Thymus (tissue), 11 donors: Measurements from ENCODE around the gene GAMT. TPM values are rescaled to one million over a fixed set of nuclear protein-coding genes. Genes with fewer than 3 reads are reported as not detected.

Experiments used
- DNase-seq, 9 donors: peaks; one replicate each; pipeline ENCODE4 v3.0.0-alpha.2; 2013; ENCODE audit warnings: low spot score in 9 of 9, low read depth in 6 of 9, missing footprints in 1 of 9
- H3K27ac ChIP-seq, 2 donors: one replicate each; pipeline ENCODE4 v1.5.1; 2013; ENCODE audit warnings: control low read depth in 1 of 2, low read depth in 1 of 2, low read length in 1 of 2, mild to moderate bottlenecking in 1 of 2, moderate library complexity in 1 of 2
- H3K27me3 ChIP-seq, 2 donors: one replicate each; pipeline ENCODE4 v1.5.1; 2013; ENCODE audit warnings: low read length in 1 of 2; ENCODE audit not compliant: control insufficient read depth in 2 of 2, insufficient read depth in 1 of 2
- H3K36me3 ChIP-seq, 2 donors: one replicate each; pipeline ENCODE4 v1.5.1; 2013; ENCODE audit warnings: low read length in 1 of 2, mild to moderate bottlenecking in 1 of 2, moderate library complexity in 1 of 2; ENCODE audit not compliant: control insufficient read depth in 2 of 2, insufficient read depth in 2 of 2
- H3K4me1 ChIP-seq, 2 donors: one replicate each; pipeline ENCODE4 v1.5.1; 2013; ENCODE audit warnings: low read length in 2 of 2; ENCODE audit not compliant: control insufficient read depth in 2 of 2, insufficient read depth in 2 of 2
- H3K4me3 ChIP-seq, 2 donors: one replicate each; pipeline ENCODE4 v1.5.1; 2013; ENCODE audit warnings: low read length in 2 of 2, control low read depth in 1 of 2, mild to moderate bottlenecking in 1 of 2
- H3K9me3 ChIP-seq, 2 donors: one replicate each; pipeline ENCODE4 v1.5.1; 2013; ENCODE audit warnings: low read length in 1 of 2, mild to moderate bottlenecking in 1 of 2; ENCODE audit not compliant: control insufficient read depth in 2 of 2, insufficient read depth in 1 of 2
- WGBS: extraction: QIAGEN DNeasy Blood & Tissue Kit; methylation state at CpG from one replicate; pipeline ENCODE4 v1.1.7; 2013; 5-methylcytosine and 5-hydroxymethylcytosine counted together
- polyA plus RNA-seq: library from polyadenylated mRNA; stranded (reverse); fragments of 200-250 nt; gene quantifications from one replicate; pipeline ENCODE4 v1.2.3, GENCODE V29; 2013
- total RNA-seq: library from RNA; stranded (reverse); fragments of 120-200 nt; gene quantifications from one replicate; pipeline ENCODE4 v1.2.4, GENCODE V29; 2013
- donor health status: healthy.

Gene GAMT
- total and polyA plus RNA-seq, 2 donors = 19.1 to 27.7 TPM

DNA sequence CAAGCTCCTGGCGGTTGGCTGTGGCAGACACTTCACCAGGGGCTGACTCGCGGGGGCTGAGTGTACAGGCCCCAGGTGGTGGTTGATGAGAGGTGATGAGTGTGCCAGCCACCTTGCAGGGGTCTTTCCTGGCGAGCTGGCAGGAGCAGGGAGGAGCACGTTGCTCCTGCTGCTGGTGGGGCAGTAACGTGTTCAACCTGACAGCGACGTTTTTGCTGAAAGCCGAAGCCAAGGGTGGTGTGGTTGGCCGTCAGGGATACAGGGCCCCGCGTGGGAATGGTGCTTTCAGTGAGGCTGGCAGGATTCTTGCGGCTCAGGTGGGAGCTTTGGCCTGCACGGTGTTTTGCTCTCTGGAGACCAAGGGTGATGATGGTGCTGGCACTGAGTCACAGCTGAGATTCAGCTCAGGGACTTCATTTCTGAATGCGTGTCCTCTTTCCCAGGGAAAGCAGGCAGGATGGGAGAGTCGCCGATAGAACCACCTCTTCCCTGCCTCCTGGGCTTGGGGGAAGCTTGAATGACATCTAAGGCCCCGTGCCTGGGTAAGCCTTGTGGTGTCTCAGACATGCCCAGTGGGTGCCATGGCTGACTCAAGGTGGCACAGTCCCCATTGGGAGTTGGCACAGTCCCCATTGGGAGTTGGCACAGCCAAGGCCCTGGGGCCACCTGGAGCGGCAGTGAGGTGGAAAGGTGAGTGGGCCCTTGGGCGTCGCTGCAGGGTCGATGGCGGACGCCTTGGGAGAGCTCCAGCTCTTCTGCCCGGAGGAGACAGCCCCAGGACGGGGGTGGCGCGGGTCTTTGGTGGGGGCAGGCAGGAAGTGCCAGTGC is 14.9 kb upstream of the GAMT start:
- H3K4me3 ChIP-seq = no peak overlapping the region
- peaks cover 0 to 22% of the 10 kb centered on the region in 2 donors for H3K4me1 ChIP-seq
- WGBS = 93% methylated on average over 28 of the region's 28 CpGs
- peaks cover 68 to 76% of the 10 kb centered on the region in 2 donors for H3K36me3 ChIP-seq
- peak overlapping the region in 1 of 2 donors; percentile 80 for H3K27ac ChIP-seq
- no peaks in the 10 kb centered on the region for H3K27me3 ChIP-seq
- H3K9me3 ChIP-seq = no peaks in the 10 kb centered on the region
- no peak for DNase-seq

DNA sequence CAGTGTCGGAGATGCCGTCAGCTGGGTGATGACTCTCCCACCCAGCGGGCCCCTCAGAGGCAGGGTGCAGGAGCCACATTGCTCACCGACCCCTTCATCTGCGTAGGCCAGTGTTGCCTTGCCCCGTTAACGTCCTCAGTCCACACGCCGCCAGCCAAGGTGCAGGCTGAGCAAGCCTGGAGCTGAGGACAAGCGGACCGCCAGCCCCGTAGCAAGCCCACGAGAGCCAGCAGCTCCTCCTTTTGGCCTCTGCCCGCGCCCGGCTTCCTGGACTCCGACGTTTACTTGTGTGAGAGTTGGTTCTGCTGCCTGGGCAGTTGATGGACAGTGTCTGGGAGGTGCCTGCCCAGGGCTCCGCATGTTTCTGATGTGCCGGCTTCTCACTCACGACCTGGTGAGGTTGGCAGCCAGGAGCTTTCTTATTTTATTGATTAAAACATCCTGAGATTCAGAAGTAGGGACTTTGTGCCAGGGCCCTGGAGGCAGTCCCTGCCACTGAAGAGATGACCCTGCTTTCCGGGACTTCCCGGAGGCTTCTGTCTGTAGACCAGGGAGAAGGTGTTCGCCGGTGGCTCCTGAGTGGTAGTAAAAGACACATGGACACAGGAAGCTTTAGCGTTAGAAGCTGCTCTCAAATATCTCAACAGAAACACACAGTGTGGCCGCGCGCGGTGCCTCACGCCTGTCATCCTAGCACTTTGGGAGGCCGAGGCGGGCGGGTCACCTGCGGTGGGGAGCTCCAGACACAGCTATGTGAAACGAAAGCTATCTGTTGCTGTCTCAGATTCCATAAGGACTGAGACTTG is 11.9 kb upstream of the GAMT start:
- Histone ChIP-seq H3K9me3 (no peaks in the 10 kb centered on the region), H3K4me3 (no peak overlapping the region), H3K36me3 (peaks cover 45 to 69% of the 10 kb centered on the region in 2 donors), H3K4me1 (peaks cover 14 to 49% of the 10 kb centered on the region in 2 donors), H3K27me3 (no peaks in the 10 kb centered on the region), H3K27ac (no peak overlapping the region)
- DNase-seq = no peak
- whole genome bisulfite sequencing = 91% methylated on average over 36 of the region's 36 CpGs

DNA sequence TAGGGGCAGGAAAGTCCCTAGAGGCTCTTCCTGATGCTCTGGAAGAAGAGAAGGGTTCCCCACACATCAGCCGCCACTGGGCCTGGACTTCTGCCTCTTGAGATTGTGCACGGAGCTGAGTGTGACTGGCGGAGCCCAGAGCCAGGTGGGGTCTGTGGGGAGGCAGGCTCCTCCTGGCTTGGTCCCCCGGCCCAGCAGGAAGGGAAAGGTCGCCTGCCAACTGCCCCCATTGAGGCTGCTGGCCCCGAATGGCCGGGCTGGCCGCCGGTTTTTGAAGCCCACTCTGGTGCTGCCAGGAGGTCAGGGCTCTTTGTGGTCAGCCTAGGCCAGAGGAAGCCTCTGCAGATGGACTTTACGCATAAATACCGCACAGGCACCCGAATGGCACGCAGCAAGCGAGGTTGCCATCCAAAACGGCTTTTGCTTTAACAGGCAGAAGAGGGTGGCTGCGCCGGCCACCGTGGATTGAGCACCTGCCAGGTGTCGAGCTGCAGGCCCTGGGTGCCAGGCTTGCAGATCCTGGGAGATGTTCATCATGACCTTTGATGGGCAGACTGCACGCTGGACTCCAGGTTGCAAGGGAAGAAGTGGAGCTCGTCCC is 11.1 kb upstream of the GAMT start:
- no peak overlapping the region for H3K4me3 ChIP-seq

DNA sequence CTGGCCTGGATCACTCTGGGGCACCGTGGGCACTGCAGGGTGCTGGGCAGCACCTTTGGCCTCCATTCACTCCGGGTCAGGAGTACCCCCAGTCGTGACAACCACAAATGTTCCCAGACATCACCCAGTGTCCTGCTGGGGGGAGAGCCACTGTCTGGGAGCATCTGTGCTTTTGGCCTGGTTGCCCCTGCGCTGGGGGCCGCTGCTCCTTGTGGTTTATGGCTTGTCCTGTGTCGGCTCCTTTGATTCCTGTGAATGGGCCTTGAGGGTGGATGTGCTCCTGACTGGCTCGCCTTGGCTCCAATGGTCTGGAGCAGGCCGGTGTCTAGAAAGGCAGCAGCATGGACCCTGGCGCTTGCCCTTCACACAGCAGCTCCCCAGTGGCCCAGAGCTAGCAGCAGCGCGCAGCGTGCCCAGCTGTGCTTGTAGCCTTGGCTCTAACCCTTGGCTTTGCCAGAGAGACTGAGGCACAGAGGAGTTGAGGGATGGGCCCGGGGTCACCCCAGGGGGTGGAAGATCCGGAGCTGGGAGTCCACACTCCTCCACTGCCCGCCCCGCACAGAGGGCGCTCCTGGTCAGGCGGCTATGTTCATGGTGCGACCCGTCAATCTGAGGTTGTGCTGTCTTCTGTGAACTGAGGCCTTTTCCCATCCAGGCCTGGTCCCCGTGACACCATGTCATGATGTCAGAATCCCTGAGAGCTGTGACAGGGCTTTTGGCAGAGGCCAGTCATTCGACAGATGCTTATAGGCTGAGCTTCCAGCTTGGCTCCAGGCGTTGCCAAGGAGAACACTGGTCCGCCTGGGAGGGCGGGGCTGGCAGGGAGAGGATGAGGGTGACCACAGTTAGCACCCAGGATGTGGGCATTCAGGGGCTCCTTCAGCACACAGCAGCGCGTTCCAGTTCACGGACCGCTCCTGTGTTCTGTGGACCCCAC is 10.2 kb upstream of the GAMT start:
- no peak overlapping the region for H3K27ac ChIP-seq

More for the DNA sequence above, 11.1 kb upstream of the GAMT start:
- Histone ChIP-seq H3K4me1 (peaks cover 14 to 49% of the 10 kb centered on the region in 2 donors), H3K27me3 (no peaks in the 10 kb centered on the region), H3K9me3 (no peaks in the 10 kb centered on the region), H3K27ac (no peak overlapping the region), H3K36me3 (peaks cover 38 to 61% of the 10 kb centered on the region in 2 donors)
- DNase-seq = no peak
- 91% methylated on average over 21 of the region's 21 CpGs for WGBS

DNA sequence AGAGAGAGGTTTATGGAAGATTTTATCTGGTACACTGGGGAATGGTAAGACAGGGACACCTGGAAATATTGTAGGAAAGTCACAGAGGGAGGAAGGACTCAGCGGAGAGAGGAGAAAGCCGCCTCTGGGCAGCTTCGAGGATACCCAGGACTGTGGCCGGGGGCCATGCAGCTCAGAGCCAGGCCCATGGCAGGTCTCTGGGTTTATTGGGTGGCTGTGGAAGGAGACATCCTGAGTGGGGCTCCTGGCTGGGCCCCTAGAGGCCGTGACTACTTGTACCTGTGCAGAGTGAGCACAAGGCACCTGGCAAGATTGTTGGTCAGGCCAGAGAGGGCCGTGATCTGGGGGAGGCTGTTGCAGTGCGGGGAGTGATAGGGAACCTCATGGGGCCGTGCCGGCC is 9.4 kb upstream of the GAMT start:
- WGBS = 94% methylated on average over 9 of the region's 9 CpGs
- Histone ChIP-seq H3K27me3 (no peaks in the 10 kb centered on the region), H3K4me3 (no peak overlapping the region), H3K9me3 (no peaks in the 10 kb centered on the region), H3K36me3 (peaks cover 23 to 46% of the 10 kb centered on the region in 2 donors), H3K4me1 (peaks cover 14 to 48% of the 10 kb centered on the region in 2 donors), H3K27ac (no peak overlapping the region)
- DNase-seq = no peak

More for the DNA sequence above, 10.2 kb upstream of the GAMT start:
- WGBS = 94% methylated on average over 29 of the region's 29 CpGs
- Histone ChIP-seq H3K9me3 (no peaks in the 10 kb centered on the region), H3K36me3 (peaks cover 31 to 52% of the 10 kb centered on the region in 2 donors), H3K4me1 (peaks cover 14 to 51% of the 10 kb centered on the region in 2 donors), H3K27me3 (no peaks in the 10 kb centered on the region), H3K4me3 (no peak overlapping the region)
- no peak for DNase-seq

DNA sequence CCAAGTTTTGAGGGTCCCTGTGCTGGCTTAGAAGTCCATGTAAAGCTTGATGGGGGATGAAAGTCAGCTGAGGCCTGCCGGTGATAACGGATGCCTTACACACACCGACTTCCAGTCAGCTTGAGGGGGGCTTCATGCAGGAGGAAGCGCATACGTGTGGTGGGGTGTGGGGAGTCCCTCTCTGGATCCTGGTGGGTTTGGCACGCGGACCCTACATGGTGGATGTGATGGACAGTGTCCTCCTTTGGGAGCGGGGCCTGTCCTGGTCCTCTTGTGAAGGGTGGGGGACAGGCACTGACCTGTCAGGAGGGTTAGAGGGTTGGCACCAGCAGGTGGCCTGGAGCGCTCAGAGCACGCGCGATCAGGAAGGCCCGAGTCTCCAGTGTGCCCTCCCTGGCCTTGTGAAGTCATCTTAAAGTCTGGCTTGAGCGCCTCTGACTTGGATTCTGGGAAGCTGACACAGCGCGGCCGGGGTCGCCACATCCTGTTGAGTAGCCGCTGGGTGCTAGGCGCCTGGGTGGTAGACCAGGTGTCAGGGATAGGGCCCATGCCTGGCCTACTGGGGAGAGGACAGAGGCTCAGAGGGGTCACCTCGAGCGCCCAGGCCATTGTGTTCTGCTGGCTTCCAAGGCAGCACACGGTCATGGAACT is 8.9 kb upstream of the GAMT start:
- H3K27ac ChIP-seq = no peak overlapping the region
- H3K27me3 ChIP-seq = no peaks in the 10 kb centered on the region
- H3K36me3 ChIP-seq = peaks cover 23 to 44% of the 10 kb centered on the region in 2 donors
- H3K4me3 ChIP-seq = no peak overlapping the region
- DNase-seq = no peak
- whole genome bisulfite sequencing = 94% methylated on average over 23 of the region's 23 CpGs
- no peaks in the 10 kb centered on the region for H3K9me3 ChIP-seq
- peaks cover 14 to 43% of the 10 kb centered on the region in 2 donors for H3K4me1 ChIP-seq

DNA sequence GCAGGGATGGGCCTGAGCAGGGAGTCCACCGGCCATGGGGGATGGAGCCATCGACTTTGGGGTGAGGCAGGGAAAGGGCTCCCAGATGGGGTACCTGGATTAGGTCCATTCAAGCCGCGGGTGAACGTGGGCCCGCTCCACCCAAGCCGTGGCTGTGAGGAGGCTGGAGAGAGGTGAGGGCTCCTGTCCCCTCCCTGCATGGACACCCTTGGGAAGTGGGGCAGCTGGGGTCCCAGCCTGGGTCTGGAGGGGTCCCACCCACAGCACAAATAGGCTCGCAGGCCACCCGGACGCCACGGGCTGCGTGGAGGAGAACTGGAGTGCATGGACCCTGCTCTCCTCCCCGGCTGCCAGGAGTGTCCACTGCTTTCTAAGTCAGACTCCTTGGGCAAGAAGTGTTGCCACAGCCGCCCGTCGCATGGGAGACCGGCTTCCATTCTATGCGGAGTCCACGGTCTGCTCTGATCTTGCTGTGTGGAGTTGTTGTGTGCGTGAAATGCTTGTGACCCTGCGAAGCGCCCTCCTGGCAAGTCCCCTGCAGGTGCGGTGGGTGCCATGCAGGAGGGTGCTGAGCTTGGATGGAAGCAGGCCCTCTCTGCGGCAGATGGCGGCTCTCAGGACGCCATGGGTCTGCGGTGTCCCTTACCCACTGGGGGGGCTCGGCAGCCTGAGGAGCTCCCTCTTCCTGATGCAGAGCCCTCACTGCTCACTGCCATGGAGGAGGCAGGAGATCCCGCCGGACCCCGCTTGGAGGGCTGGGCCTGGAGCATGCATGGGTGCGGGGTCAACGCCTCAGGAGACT is 8.1 kb upstream of the GAMT start:
- no peak for DNase-seq

More for the DNA sequence above, 8.1 kb upstream of the GAMT start:
- no peaks in the 10 kb centered on the region for H3K9me3 ChIP-seq
- H3K36me3 ChIP-seq = peaks cover 23 to 41% of the 10 kb centered on the region in 2 donors
- H3K27ac ChIP-seq = peak overlapping the region in 1 of 2 donors; percentile 75
- peak overlapping the region; percentile 90 to 95 for H3K4me3 ChIP-seq
- no peaks in the 10 kb centered on the region for H3K27me3 ChIP-seq
- H3K4me1 ChIP-seq = peaks cover 14 to 39% of the 10 kb centered on the region in 2 donors
- 84% methylated on average over 33 of the region's 33 CpGs for WGBS
